ENCODE results near the gene HS3ST5.
"Not testable (repeated sequence)": the region's sequence is repeated elsewhere in the genome, so short reads cannot be mapped to it uniquely, and the experiment has no call there.

HS3ST5 gene

DNA sequence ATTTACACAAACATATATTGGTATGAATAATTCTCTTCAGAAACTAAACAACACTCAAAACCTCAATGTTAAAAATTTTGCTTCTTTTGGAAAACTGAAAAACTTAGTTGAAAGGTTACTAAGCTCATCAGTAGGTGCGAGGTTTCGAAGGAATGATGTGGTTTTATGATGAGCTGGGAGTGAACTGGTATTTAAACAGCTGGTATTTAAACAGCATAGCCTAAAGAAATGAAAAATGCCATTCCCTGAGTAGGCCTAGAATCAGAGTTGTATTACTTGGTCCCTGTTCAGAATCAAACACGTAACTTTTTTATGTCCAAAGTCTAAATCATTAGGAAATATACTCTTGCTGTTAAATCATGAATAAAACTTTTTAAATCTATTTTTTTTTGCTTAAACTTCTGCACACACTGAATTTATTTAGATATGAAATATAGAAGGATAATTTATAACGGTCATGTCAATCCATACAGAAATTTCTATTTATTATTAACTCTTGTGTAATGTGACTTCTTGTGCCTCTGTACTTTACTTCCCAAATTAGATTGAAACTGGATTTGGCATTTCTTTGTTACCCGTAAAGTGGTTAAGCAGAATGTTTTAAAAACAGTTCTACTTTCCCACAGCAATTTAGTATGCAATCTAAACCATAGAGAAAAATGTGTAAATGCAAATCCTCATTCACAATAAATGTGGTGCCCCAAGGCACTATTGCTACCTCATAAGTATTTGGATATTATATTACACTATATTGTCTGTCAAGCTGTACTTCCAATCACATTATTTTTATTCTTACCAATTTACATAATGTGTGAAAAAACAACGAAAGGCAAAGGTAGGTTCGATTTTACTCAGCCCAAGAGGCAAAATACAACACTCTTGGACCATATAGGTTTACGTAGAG is 124.1 kb downstream of the HS3ST5 start:
- DNase-seq (ENCODE audit: insufficient read length, low spot score) = no peak
- FAIRE-seq = no peak
- TF ChIP-seq POU2F2 (IDR thresholded peaks at IDR 0.05; ENCODE audit: low read depth, low read length) (no peak), TAF1 (IDR thresholded peaks at IDR 0.05; ENCODE audit: low read depth, low read length) (no peak), POLR2A (IDR thresholded peaks at IDR 0.05; ENCODE audit: low read depth, low read length) (no peak), SPI1 (IDR thresholded peaks at IDR 0.05; ENCODE audit: low read depth, low read length) (no peak)

- DNase-seq (ENCODE audit: insufficient read length, low spot score); FAIRE-seq: not testable (repeated sequence)
Observed at GRCh38 chr6:114217996-114218395, 124.8 kb downstream of the HS3ST5 start.

DNA sequence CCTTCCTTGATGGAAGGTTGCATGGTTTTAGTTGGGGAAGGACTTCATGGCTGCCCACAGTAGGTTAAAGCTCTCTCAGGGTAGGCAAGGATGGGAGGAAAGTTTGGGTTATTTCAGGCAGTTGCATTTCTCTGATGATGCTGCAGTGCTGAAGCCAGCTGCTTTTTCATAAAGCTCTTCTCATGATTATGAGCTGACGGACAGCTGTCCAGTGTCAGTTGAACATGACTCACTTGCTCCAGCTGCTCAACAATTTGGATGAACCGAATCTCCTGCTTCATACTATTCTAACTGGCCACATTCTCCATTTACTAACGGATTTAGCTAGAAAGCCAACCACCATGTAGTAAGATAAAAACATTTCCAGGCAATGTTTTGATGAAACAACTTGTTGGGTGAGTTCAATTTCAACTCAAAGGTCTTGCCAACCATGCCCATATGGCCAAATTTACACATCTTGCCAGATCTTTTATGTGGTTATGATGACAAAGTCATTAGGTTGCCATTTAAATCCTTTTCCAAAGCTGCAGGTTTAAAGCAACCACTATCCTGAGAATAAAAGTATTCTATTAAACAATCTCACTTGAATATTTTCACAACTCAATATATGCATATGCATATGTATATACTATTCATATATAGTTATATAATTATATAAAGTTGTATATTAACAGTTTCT is 125.9 kb downstream of the HS3ST5 start:
- TF ChIP-seq SPI1 (IDR thresholded peaks at IDR 0.05; ENCODE audit: low read depth, low read length) = no peak
- no peak for TF ChIP-seq POLR2A (IDR thresholded peaks at IDR 0.05; ENCODE audit: low read depth, low read length)
- TF ChIP-seq PAX5 (IDR thresholded peaks at IDR 0.05; ENCODE audit: insufficient read depth, low read length, severe bottlenecking) = no peak
- no peak for TF ChIP-seq TAF1 (IDR thresholded peaks at IDR 0.05; ENCODE audit: low read depth, low read length)
- no peak for TF ChIP-seq POU2F2 (IDR thresholded peaks at IDR 0.05; ENCODE audit: low read depth, low read length)
- TF ChIP-seq POLR2AphosphoS5 (IDR thresholded peaks at IDR 0.05; ENCODE audit: low read depth, low read length) = no peak
- FAIRE-seq (no peak), DNase-seq (ENCODE audit: insufficient read length, low spot score) (no peak)

- TF ChIP-seq SPI1 (IDR thresholded peaks at IDR 0.05; ENCODE audit: low read depth, low read length) (no peak), TAF1 (IDR thresholded peaks at IDR 0.05; ENCODE audit: low read depth, low read length) (no peak), POLR2AphosphoS5 (IDR thresholded peaks at IDR 0.05; ENCODE audit: low read depth, low read length) (no peak), POU2F2 (IDR thresholded peaks at IDR 0.05; ENCODE audit: low read depth, low read length) (no peak), POLR2A (IDR thresholded peaks at IDR 0.05; ENCODE audit: low read depth, low read length) (no peak), PAX5 (IDR thresholded peaks at IDR 0.05; ENCODE audit: insufficient read depth, low read length, severe bottlenecking) (no peak)
- FAIRE-seq (no peak), DNase-seq (ENCODE audit: insufficient read length, low spot score) (no peak)
Observed at GRCh38 chr6:114210467-114210866, 132.4 kb downstream of the HS3ST5 start.

DNA sequence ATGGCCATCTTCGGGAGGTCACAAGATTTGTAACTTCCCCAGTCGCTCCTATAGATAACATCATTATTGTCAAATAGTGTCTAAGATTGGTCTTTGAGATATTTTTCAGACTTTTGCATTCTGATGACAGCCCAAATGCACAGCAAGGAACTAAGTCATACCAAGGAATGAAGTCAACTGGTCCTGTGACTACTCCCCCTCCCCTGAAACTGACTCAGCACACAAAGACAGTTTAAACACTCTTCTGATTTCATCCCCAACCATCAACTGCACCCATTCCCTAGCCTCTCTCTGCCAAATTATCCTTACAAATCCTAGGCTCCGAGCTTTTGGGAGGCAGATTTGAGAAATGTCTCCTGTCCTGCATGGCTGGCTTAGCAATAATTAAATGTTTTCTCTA is 139.4 kb downstream of the HS3ST5 start:
- FAIRE-seq (no peak), DNase-seq (ENCODE audit: insufficient read length, low spot score) (no peak)
- TF ChIP-seq POLR2A (IDR thresholded peaks at IDR 0.05; ENCODE audit: low read depth, low read length) (no peak), POU2F2 (IDR thresholded peaks at IDR 0.05; ENCODE audit: low read depth, low read length) (no peak), TAF1 (IDR thresholded peaks at IDR 0.05; ENCODE audit: low read depth, low read length) (no peak), PAX5 (IDR thresholded peaks at IDR 0.05; ENCODE audit: insufficient read depth, low read length, severe bottlenecking) (no peak), SPI1 (IDR thresholded peaks at IDR 0.05; ENCODE audit: low read depth, low read length) (no peak), POLR2AphosphoS5 (IDR thresholded peaks at IDR 0.05; ENCODE audit: low read depth, low read length) (no peak)

- TF ChIP-seq POU2F2 (IDR thresholded peaks at IDR 0.05; ENCODE audit: low read depth, low read length) (no peak), POLR2AphosphoS5 (IDR thresholded peaks at IDR 0.05; ENCODE audit: low read depth, low read length) (no peak), SPI1 (IDR thresholded peaks at IDR 0.05; ENCODE audit: low read depth, low read length) (no peak), TAF1 (IDR thresholded peaks at IDR 0.05; ENCODE audit: low read depth, low read length) (no peak), PAX5 (IDR thresholded peaks at IDR 0.05; ENCODE audit: insufficient read depth, low read length, severe bottlenecking) (no peak), POLR2A (IDR thresholded peaks at IDR 0.05; ENCODE audit: low read depth, low read length) (no peak)
- DNase-seq (ENCODE audit: insufficient read length, low spot score) (no peak), FAIRE-seq (no peak)
Observed at GRCh38 chr6:114202389-114202788, 140.4 kb downstream of the HS3ST5 start.

DNA sequence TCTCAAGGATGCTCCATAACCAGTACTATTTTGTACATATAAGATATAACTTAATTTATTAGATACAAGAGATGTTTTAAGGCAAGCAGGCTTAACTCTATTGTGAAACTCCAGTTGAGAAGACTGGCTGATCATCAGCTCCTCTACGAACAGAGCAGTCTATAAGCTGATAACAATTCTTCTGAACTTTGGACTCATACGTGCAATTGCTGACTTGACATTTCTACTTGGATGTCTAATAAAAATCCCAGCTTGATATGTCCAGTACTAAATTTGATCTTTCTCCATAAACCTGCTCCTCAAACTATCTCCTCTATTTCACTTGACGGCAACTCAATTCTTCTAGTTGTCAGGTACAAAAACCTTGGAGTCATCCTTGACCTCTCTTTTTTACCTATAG is 141.9 kb downstream of the HS3ST5 start:
- no peak for DNase-seq (ENCODE audit: insufficient read length, low spot score)
- FAIRE-seq = no peak
- no peak for TF ChIP-seq POLR2AphosphoS5 (IDR thresholded peaks at IDR 0.05; ENCODE audit: low read depth, low read length)
- no peak for TF ChIP-seq POLR2A (IDR thresholded peaks at IDR 0.05; ENCODE audit: low read depth, low read length)
- no peak for TF ChIP-seq SPI1 (IDR thresholded peaks at IDR 0.05; ENCODE audit: low read depth, low read length)
- TF ChIP-seq POU2F2 (IDR thresholded peaks at IDR 0.05; ENCODE audit: low read depth, low read length) = no peak
- no peak for TF ChIP-seq PAX5 (IDR thresholded peaks at IDR 0.05; ENCODE audit: insufficient read depth, low read length, severe bottlenecking)
- TF ChIP-seq TAF1 (IDR thresholded peaks at IDR 0.05; ENCODE audit: low read depth, low read length) = no peak

GRCh38 chr6:114195631-114196403 is 147.0 kb downstream of the HS3ST5 start:
- FAIRE-seq = no peak
- TF ChIP-seq POLR2AphosphoS5 (IDR thresholded peaks at IDR 0.05; ENCODE audit: low read depth, low read length) = no peak
- TF ChIP-seq SPI1 (IDR thresholded peaks at IDR 0.05; ENCODE audit: low read depth, low read length) = no peak
- TF ChIP-seq POU2F2 (IDR thresholded peaks at IDR 0.05; ENCODE audit: low read depth, low read length) = no peak
- no peak for TF ChIP-seq POLR2A (IDR thresholded peaks at IDR 0.05; ENCODE audit: low read depth, low read length)
- TF ChIP-seq PAX5 (IDR thresholded peaks at IDR 0.05; ENCODE audit: insufficient read depth, low read length, severe bottlenecking) = no peak
- no peak for TF ChIP-seq TAF1 (IDR thresholded peaks at IDR 0.05; ENCODE audit: low read depth, low read length)
- DNase-seq (ENCODE audit: insufficient read length, low spot score) = no peak

DNA sequence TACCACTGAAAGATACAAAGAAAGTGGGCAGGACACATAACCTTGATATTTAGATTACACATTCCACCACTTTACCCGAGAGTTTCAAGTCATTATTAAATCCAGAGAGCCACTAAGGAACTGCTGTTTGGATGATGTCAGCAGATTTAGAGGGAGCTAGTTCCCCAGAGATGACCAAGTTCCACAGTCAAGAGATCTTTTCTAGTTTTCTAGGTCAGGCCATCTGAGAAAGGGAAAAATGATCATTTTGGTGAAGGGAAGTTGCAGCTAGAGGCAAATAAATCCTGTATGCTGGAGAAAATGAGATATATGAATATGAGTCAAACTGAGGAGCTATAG is 147.8 kb downstream of the HS3ST5 start:
- FAIRE-seq (no peak), DNase-seq (ENCODE audit: insufficient read length, low spot score) (no peak)
- TF ChIP-seq PAX5 (IDR thresholded peaks at IDR 0.05; ENCODE audit: insufficient read depth, low read length, severe bottlenecking) (no peak), POU2F2 (IDR thresholded peaks at IDR 0.05; ENCODE audit: low read depth, low read length) (no peak), SPI1 (IDR thresholded peaks at IDR 0.05; ENCODE audit: low read depth, low read length) (no peak), POLR2AphosphoS5 (IDR thresholded peaks at IDR 0.05; ENCODE audit: low read depth, low read length) (no peak), TAF1 (IDR thresholded peaks at IDR 0.05; ENCODE audit: low read depth, low read length) (no peak), POLR2A (IDR thresholded peaks at IDR 0.05; ENCODE audit: low read depth, low read length) (no peak)
